ENCODE measurements around the gene MYO1F. TPM values are rescaled to one million over a fixed set of nuclear protein-coding genes. Genes with fewer than 3 reads are reported as not detected.

Gene MYO1F
- total RNA-seq, 4 donors from 2014 or later = 2.2 to 6.3 (median 3.2) TPM

DNA sequence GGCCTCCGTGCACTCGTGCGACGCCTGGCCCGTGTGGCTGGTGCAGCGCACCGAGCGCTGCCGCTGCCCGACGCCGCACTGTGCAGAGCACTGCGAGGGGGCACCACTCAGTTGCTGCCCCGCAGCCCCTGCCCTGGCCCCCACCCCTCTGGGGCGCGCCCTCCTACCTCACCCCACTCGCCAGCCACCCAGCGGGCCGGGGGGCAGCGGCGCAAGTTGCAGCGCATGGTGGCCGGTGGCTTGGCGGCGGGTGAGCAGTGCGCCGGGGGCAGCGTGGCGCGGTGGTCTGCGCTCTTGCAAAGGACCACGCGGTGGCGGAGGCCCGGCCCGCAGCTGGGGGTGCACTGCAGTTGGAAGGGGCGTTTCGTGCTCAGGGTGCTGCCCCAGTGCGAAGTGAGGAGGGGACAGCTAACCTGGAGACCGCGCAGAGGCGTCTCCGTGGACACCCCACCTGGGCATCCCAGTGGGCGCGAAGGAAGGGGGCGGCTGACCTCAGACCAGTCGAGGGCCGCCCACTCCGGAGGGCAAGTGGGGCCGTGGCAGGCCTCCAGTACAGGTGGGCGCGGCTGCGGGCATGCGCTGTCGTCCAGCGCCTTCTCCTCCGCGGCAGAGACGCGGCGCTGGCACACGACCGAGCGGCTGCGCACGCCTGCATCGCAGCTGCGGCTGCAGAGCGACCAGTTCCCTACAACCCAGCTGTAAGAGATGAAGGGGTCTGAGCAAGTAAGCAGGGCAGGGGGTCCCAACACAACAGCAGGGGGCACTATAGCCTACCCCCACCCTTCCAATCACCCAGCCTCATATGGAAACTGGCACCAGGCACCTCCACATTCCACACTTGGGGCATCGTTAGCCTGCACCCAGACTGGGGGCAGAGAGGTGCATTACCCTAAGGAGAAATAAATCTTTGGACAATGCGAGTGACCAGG lies 8.0 kb upstream of the MYO1F start:
- no peak for DNase-seq (ENCODE audit: low spot score in 2 of 2)
- intact Hi-C loops (cut with DNase I; ENCODE audit: low total_unique reads) = no loop called here
- no peak overlapping the region for H3K4me3 ChIP-seq (ENCODE audit: low read depth, poor library complexity, severe bottlenecking)
- 77 to 85% methylated on average over 70 to 71 of the region's 71 CpGs for WGBS, 2 donors
- no peak for TF ChIP-seq POLR2A (IDR thresholded peaks at IDR 0.05)
- TF ChIP-seq, protein P1, sequence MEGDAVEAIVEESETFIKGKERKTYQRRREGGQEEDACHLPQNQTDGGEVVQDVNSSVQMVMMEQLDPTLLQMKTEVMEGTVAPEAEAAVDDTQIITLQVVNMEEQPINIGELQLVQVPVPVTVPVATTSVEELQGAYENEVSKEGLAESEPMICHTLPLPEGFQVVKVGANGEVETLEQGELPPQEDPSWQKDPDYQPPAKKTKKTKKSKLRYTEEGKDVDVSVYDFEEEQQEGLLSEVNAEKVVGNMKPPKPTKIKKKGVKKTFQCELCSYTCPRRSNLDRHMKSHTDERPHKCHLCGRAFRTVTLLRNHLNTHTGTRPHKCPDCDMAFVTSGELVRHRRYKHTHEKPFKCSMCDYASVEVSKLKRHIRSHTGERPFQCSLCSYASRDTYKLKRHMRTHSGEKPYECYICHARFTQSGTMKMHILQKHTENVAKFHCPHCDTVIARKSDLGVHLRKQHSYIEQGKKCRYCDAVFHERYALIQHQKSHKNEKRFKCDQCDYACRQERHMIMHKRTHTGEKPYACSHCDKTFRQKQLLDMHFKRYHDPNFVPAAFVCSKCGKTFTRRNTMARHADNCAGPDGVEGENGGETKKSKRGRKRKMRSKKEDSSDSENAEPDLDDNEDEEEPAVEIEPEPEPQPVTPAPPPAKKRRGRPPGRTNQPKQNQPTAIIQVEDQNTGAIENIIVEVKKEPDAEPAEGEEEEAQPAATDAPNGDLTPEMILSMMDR (IDR thresholded peaks at IDR 0.05) = no peak

DNA sequence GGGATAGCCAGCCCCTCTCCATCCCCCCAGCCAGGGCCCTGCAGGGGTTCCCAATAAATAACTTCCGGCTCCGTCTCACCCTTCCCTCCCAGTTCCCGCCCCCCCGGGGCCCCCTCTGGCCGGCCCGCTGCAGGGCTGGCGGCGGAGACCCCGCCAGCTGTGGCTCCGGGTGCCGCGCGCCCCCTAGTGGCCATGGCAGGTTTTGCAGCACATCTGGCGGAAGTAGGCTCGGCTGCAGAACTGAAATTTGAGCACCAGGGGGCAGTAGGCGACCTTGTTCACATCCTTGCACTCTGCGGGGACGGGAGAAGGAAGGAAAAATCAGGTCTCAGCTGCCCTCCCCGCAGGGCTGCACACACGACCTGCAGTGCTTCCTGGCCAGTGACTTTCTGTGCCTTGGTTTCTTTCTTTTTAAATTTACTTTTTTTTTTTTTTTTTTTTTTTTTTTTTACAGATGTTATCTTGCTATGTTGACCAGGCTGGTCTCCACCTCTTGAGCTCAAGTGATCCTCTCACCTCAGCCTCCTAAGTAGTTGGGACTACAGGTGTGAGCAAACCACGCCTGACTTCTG lies 3.6 kb upstream of the MYO1F start:
- DNase-seq (ENCODE audit: low spot score in 2 of 2) = peak; percentile 78 to 96
- WGBS, 2 donors = 3 to 6% methylated on average over 19 to 21 of the region's 21 CpGs
- intact Hi-C loops (cut with DNase I; ENCODE audit: low total_unique reads) = no loop called here
- no peak for TF ChIP-seq POLR2A (IDR thresholded peaks at IDR 0.05)
- TF ChIP-seq, protein P1 (IDR thresholded peaks at IDR 0.05) = peak in 1 of 3 donors; percentile 92
- no peak overlapping the region for H3K4me3 ChIP-seq (ENCODE audit: low read depth, poor library complexity, severe bottlenecking)

DNA sequence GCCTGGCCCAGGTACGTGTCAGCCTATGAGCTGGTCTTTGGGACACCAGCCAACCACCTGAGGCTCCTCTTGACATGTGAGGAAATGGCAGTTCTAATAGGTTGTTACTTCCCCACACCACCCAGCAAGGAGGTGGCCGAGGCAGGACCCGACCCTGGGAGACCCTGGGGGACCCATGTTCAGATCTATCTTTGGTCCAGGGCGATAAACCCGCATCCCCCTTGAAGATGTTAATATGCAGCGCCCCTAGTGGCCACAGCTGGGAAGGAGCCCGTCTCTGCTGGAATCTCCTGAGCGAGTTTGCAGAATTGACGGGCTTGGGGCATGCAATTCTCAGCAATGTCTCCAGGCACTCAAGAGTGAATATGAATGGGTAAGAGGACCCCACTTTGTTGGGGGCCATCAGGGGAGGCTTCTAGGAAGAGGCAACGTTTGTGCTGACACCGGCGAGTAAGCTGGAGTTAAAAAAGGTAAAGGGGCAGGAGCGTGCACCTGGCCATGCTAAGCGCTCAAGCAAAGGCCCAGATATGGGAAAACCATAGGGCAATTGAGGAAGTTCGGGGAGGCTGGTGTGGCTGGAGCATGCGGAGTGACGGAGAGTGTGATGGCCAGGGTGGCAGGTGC lies 1.5 kb upstream of the MYO1F start:
- TF ChIP-seq, protein P1 (IDR thresholded peaks at IDR 0.05) = peak in 1 of 3 donors; percentile 23
- no peak for TF ChIP-seq POLR2A (IDR thresholded peaks at IDR 0.05)
- no peak overlapping the region for H3K4me3 ChIP-seq (ENCODE audit: low read depth, poor library complexity, severe bottlenecking)
- 15 to 19% methylated on average over 15 to 17 of the region's 17 CpGs for WGBS, 2 donors
- intact Hi-C loops (cut with DNase I; ENCODE audit: low total_unique reads) = no loop called here
- peak; percentile 77 to 97 for DNase-seq (ENCODE audit: low spot score in 2 of 2)

DNA sequence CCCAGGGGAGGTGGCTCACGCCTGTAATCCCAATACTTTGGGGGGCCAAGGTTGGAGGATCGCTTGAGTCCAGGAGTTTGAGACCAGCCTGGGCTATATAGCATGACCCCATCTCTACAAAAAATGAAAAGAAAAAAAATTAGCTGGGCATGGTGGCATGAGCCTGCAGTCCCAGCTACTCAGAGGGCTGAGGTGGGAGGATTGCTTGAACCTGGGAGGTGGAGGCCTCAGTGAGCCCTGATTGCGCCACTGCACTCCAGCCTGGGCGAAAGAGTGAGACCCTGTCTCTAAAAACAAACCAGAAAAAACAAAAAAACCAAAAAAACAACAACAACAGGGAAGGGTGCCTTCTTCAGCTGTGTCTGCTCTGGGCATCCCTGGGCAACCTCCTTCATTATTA lies 499 bp upstream of the MYO1F start:
- no peak for DNase-seq (ENCODE audit: low spot score in 2 of 2)
- no peak for TF ChIP-seq POLR2A (IDR thresholded peaks at IDR 0.05)
- WGBS, 2 donors = 73 to 78% methylated on average over 4 of the region's 4 CpGs
- H3K4me3 ChIP-seq (ENCODE audit: low read depth, poor library complexity, severe bottlenecking) = no peak overlapping the region
- intact Hi-C loops (cut with DNase I; ENCODE audit: low total_unique reads) = no loop called here

DNA sequence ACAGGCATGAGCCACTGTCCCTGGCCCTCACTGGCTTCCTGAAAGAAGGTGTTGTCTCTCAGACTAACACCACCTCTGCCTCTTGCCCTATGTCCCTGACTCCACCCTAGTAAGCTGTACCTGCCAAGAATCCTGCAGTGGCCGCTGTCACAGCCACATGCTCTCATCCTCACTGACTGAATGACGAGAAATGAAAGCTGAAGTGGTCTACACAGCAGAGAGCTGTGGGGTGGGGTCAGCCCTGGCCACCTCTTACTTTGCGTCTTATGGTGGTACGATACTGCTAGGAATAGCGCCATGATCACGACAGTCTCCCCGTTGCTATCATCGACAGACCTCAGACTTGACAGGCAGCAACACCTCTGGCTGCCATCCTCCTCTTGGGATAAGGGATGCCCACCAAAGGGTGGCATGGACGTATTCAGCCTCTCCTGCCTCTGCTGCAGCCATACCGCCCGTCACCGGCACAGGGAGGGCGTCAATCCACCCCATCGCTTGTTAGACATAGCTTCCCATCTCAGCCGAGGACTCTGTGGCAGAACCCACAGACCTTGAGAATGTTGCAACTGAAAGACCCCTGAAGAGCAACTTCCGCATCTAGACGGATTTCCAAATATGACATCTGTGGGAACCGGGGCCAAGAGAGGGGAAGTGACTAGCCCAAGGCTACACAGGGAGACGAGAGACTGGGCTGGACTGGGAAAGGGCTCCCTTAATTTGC lies 809 bp downstream of the MYO1F start:
- intact Hi-C loops (cut with DNase I; ENCODE audit: low total_unique reads) = no loop called here
- TF ChIP-seq POLR2A (IDR thresholded peaks at IDR 0.05) = no peak
- TF ChIP-seq, protein P1 (IDR thresholded peaks at IDR 0.05) = no peak
- no peak for DNase-seq (ENCODE audit: low spot score in 2 of 2)
- H3K4me3 ChIP-seq (ENCODE audit: low read depth, poor library complexity, severe bottlenecking) = no peak overlapping the region
- WGBS, 2 donors = 49 to 56% methylated on average over 19 of the region's 19 CpGs

All from lower leg skin (tissue), 4 donors.